K562 (cell line): ENCODE measurements around the gene AMPD3.

Source experiments
- BRF2 ChIP-seq: IDR thresholded peaks from 3 replicates; pipeline ENCODE4 v1.6.1; 2011; ENCODE audit warnings: borderline replicate concordance, mild to moderate bottlenecking; ENCODE audit not compliant: insufficient read length, insufficient read depth
- CTCF ChIP-seq, 3 experiments: IDR thresholded peaks in 2 of 3; conservative IDR thresholded peaks in 1 of 3; 2 replicates each; pipeline ENCODE4 v1.5.1; 2011 to 2012; ENCODE audit warnings: low read length in 3 of 3, mild to moderate bottlenecking in 3 of 3, control low read depth in 2 of 3, improper control_type of control experiment in 1 of 3, inconsistent platforms in 1 of 3, low read depth in 1 of 3, mixed read lengths in 1 of 3, moderate library complexity in 1 of 3; ENCODE audit not compliant: insufficient read depth in 2 of 3
- EHMT2 ChIP-seq: fragments of 450-650 bp; IDR thresholded peaks from 2 replicates; pipeline ENCODE4 v1.6.1; 2018; ENCODE audit warnings: antibody characterized with exemption
- FOXM1 ChIP-seq, 2 experiments: fragments of 450-650 bp in 1 of 2; sonication (generic) in 1 of 2; formaldehyde crosslinking in 1 of 2; IDR thresholded peaks; 2 replicates each; pipeline versions ENCODE4 v1.6.1 to v1.9.0; 2017 to 2022; ENCODE audit warnings: low read depth in 2 of 2, mild to moderate bottlenecking in 2 of 2, missing genetic modification reagents in 1 of 2, moderate library complexity in 1 of 2
- GTF2A2 ChIP-seq: IDR thresholded peaks from 2 replicates; pipeline ENCODE4 v1.6.1; 2016; ENCODE audit warnings: mild to moderate bottlenecking, missing genetic modification characterization, missing compliant biosample characterization
- SMARCB1 ChIP-seq: IDR thresholded peaks from 2 replicates; pipeline ENCODE4 v1.6.1; 2011; ENCODE audit warnings: improper control_type of control experiment, low read depth; ENCODE audit not compliant: insufficient read length
- TAF1 ChIP-seq: IDR thresholded peaks from 2 replicates; pipeline ENCODE4 v1.6.1; 2011; ENCODE audit warnings: mild to moderate bottlenecking, low read length, moderate library complexity; ENCODE audit not compliant: insufficient read depth, control insufficient read depth, severe bottlenecking; ENCODE audit errors: extremely low read depth
- ZBTB33 ChIP-seq: sonication (generic); formaldehyde crosslinking; IDR thresholded peaks from 2 replicates; pipeline ENCODE4 v1.8.1; 2023; ENCODE audit warnings: mild to moderate bottlenecking, missing genetic modification reagents
- ZC3H11A ChIP-seq: IDR thresholded peaks from 2 replicates; pipeline ENCODE4 v1.6.1; 2012; ENCODE audit warnings: low read depth, low read length, improper control_type of control experiment
- ZNF695 ChIP-seq: fragments of 450-650 bp; formaldehyde crosslinking; IDR thresholded peaks from 2 replicates; pipeline ENCODE4 v1.4.0; 2020; ENCODE audit warnings: mild to moderate bottlenecking, moderate library complexity

GRCh38 chr11:10503777-10504480 is 48.9 kb downstream of the AMPD3 start:
- TF ChIP-seq CTCF (IDR thresholded peaks at IDR 0.05 in 2 of 3, conservative IDR thresholded peaks at IDR 0.05 in 1 of 3; ENCODE audit: insufficient read depth in 2 of 3, low read depth in 1 of 3, low read length in 3 of 3), result no peak
- no peak for TF ChIP-seq GTF2A2 (tag)
- TF ChIP-seq SMARCB1, result no peak
- no peak for TF ChIP-seq BRF2
- no peak for TF ChIP-seq ZNF695 (CRISPR knock-in tag)
- no peak for TF ChIP-seq ZC3H11A
- TF ChIP-seq ZBTB33, result no peak
- TF ChIP-seq EHMT2, result no peak
- no peak for TF ChIP-seq TAF1
- no peak for TF ChIP-seq FOXM1 (IDR thresholded peaks at IDR 0.05; ENCODE audit: low read depth)
- TF ChIP-seq FOXM1 (CRISPR knock-in tag; IDR thresholded peaks at IDR 0.05; ENCODE audit: low read depth), result no peak
